KOPT-K1 (cell line): ENCODE measurements around the gene GNB1.
"Not testable (repeated sequence)": the region's sequence is repeated elsewhere in the genome, so short reads cannot be mapped to it uniquely, and the experiment has no call there.

Experiments
- H3K27ac ChIP-seq: fragments of 200-600 bp; sonication (generic); 2 replicates; pipeline ENCODE4 v1.5.1; 2016; ENCODE audit warnings: antibody characterized with exemption, mild to moderate bottlenecking, low read depth, low read length; ENCODE audit not compliant: poor library complexity, severe bottlenecking
- H3K36me3 ChIP-seq: fragments of 200-600 bp; sonication (generic); 2 replicates; pipeline ENCODE4 v1.5.1; 2017; ENCODE audit warnings: antibody characterized with exemption, mild to moderate bottlenecking, low read length, moderate library complexity; ENCODE audit not compliant: insufficient read depth
- H3K9me3 ChIP-seq: fragments of 200-600 bp; sonication (generic); 2 replicates; pipeline ENCODE4 v1.5.1; 2017; ENCODE audit warnings: antibody characterized with exemption, low read length, mild to moderate bottlenecking; ENCODE audit not compliant: insufficient read depth, poor library complexity, severe bottlenecking

The GNB1 gene

DNA sequence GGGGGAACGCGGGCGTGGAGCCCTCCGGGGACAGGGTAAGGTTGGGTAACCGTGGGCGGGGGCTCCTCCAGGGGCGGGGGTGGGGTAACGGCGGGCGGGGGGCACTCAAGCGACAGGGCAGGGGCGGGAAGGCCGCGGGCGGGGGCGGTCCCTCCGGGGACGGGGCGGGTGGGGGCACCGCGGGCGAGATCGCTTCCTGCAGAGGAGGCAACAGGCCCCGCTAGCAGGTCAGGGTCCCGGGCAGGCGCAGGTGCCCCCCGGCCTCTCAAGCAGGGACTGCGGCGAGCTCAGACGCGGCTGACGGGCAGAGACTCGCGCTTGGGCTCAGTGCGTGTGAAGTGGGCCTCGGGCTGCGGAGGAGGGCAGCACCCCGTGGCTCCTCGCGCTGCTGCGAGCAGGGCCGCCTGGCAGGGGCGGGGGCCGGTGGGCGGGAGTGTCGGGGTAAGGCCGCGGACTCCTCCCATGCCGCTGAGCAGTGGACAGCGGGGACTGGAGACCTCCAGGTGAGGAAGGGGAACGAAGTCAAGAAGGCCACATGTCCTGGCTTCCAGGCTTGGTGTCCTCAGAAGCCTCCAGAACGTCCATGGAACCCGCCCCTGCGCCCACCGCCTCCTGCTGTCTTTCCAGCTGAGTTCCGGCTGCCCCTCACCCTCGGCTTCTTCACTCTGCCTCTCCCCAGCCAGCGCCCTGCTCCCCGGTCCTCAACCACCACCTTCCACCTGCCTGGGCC, 627 bp upstream of the GNB1 start:
- H3K36me3 ChIP-seq, result no peaks in the 10 kb centered on the region
- H3K9me3 ChIP-seq, result no peaks in the 10 kb centered on the region
- peak overlapping the region; percentile 83 for H3K27ac ChIP-seq

DNA sequence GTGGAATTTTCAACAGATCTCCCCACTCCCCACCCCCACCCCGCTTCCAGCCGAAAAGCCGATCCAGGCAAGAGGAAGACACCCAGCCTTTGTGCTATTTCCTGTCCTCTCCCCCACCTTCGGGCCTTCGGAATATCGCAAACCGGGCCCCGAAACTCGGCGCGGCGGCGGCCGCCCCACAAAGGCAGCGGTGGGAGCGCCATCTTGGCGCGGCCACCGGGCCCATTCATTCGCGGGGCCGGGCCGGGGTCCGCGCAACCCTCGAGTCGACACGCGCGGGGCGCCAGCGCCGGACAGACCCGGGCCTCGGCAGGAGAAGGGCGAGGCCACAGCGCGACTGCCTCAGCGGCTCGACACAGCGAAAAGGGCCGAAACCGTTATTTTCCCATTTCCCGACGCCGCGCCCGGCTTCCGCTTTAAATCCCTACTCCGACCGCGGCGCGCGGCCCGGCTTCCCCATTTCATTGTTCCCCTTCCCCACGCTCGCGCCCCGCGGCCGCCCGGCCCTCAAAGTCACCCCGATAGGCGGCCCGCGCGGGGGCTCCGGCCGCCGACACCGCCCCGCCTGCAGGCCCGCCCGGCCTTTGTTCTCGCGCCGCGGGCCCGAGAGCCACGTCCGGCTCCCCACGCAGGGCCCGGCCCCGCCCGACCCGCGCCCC, 911 bp downstream of the GNB1 start:
- peak overlapping the region; percentile 83 for H3K27ac ChIP-seq
- H3K36me3 ChIP-seq, result no peaks in the 10 kb centered on the region; the same call in 1 of the 2 replicates

DNA sequence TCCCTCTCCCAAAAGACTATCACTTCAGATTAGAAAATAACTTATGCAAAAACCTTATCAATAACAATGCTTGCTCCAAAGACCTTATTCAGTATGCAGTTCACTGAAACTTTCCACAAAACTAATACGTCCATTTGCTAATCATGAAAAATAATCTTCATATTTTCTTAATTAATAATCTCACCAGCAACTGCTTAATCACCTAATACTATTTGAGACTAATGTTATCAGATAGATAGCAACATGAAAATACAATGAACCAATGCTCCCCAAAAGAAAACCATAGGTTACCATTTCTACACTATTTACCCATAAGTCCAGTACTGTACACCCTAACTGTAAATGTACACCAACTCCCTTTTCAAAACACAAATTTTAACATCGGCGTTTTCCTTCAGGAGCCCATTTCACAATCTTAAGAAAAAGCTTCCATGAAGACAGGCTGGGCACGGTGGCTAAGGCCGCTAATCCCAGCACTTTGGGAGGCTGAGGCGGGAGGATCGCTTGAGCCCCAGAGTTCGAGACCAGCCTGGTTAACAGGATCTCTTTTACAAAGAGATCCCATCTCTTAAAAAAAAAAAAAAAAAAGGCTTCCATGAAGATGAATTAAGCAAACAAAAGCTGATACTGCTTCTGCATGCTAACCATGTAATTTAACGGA, 1.7 kb downstream of the GNB1 start:
- Histone ChIP-seq H3K27ac (peak overlapping the region; percentile 83), H3K36me3 (peaks cover 6% of the 10 kb centered on the region), H3K9me3 (no peaks in the 10 kb centered on the region)

More for the DNA sequence above, 911 bp downstream of the GNB1 start:
- H3K9me3 ChIP-seq, result no peaks in the 10 kb centered on the region

DNA sequence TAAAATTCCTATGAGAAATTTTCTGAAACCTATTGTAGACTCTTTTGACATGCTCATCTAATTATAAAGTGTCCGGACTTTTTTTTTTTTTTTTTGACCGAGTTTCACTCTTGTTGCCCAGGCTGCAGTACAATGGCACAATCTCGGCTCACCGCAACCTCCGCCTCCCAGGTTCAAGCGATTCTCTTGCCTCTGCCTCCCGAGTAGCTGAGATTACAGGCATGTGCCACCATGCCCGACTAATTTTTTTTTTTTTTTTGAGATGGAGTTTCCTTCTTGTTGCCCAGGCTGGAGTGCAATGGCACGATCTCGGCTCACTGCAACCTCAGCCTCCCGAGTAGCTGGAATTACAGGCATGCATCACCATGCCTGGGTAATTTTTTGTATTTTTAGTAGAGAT, 7.0 kb downstream of the GNB1 start:
- H3K9me3 ChIP-seq, H3K27ac ChIP-seq: not testable (repeated sequence)
- H3K36me3 ChIP-seq, result peaks cover 38% of the 10 kb centered on the region

DNA sequence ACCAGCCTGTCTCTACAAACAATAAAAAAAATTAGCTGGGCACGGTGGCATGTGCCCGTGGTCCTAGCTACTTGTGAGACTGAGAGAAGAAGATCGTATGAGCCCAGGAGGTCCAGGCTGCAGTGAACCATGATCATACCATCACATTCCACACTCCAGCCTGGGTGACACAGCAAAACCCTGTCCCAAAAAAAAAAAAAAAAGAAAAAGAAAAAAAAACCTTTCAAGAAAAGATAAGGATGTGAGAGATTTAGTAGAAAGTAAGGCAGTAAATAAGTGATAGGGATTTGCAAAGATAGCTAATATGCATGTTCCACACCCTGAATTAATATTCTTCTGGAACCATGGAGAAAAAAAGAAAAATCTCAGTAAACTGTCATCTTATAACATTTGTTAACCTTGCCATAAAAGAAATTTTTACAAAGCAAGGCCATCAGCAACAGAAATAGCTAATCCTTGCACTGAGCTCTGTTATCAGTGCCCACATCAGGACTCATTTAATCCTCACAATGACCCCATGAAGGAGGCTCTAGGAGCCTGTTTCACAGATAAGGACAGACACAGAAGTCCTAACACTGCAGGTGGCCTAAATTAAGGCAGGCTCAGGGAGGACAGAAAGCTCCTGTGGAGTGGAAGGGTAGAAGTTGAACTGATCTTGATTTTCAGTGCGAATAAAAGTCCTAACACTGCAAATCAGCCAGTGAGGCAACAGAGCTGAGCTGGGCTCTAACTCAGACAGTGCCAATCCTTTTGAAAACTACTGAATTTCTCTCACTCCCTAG, 7.6 kb downstream of the GNB1 start:
- Histone ChIP-seq H3K36me3 (peaks cover 45% of the 10 kb centered on the region), H3K27ac (no peak overlapping the region)

GRCh38 chr1:1881727-1882126, 9.2 kb downstream of the GNB1 start:
- no peaks in the 10 kb centered on the region for H3K9me3 ChIP-seq
- H3K27ac ChIP-seq, result no peak overlapping the region
- peaks cover 56% of the 10 kb centered on the region for H3K36me3 ChIP-seq

More for the DNA sequence above, 7.6 kb downstream of the GNB1 start:
- no peaks in the 10 kb centered on the region for H3K9me3 ChIP-seq

DNA sequence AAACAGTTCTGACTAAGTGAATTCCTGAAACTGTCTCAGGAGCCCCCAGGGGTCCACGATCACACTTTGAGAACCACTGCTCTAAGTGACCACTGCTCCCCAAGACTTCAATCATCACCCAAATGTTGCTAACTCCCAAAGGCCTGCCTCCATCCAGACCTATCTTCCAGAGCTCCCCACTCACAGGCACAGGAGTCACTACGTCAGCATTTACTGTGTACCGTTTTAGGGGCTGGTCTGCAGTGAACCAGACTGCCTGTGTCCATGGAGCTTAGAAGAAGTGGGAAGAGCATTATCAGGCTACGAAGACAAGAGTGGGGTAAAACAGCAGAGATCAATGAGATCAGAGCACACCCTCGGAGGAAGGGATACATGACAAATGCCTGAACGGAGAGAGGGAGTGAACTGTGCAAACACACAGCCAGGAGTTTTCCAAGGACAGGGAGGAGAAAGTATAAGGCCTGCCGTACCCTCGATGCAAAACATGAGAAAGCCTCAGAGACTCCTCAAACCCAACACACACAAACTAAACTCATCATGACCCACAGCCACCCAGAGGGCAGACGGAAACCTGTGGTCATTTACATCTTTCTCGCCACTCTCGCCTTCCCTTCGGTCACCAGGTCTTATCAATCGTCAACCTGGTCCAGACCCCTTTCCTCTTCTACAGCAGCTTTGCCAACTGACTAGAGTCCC, 10.1 kb downstream of the GNB1 start:
- Histone ChIP-seq H3K9me3 (no peaks in the 10 kb centered on the region), H3K27ac (no peak overlapping the region), H3K36me3 (peaks cover 65% of the 10 kb centered on the region)

DNA sequence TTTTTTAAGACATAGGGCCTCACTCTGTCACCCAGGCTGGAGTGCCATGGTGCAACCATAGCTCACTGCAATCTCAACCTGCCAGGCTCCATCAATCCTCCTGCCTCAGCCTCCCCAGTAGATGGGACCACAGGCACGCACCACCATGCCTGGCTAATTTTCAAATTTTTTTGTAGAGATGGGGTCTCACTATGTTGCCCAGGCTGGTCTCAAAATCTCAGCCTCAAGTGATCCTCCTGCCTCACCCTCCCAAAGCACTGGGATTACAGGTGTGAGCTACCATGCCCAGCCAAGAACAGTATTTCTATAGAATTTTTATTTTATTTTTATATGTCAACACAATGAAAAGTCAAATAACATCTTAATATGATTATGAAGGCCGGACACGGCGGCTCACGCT, 10.9 kb downstream of the GNB1 start:
- H3K36me3 ChIP-seq, result peaks cover 73% of the 10 kb centered on the region

GRCh38 chr1:1877865-1878436, 12.9 kb downstream of the GNB1 start:
- no peak overlapping the region for H3K27ac ChIP-seq
- H3K9me3 ChIP-seq, result no peaks in the 10 kb centered on the region
- H3K36me3 ChIP-seq, result peaks cover 86% of the 10 kb centered on the region

More for the DNA sequence above, 10.9 kb downstream of the GNB1 start:
- no peak overlapping the region for H3K27ac ChIP-seq
- no peaks in the 10 kb centered on the region for H3K9me3 ChIP-seq

GRCh38 chr1:1876335-1876930, 14.5 kb downstream of the GNB1 start:
- H3K36me3 ChIP-seq, result peaks cover 91% of the 10 kb centered on the region
- no peaks in the 10 kb centered on the region for H3K9me3 ChIP-seq
- H3K27ac ChIP-seq, result no peak overlapping the region

GRCh38 chr1:1875932-1876331, 15.0 kb downstream of the GNB1 start:
- no peaks in the 10 kb centered on the region for H3K9me3 ChIP-seq
- peaks cover 88% of the 10 kb centered on the region for H3K36me3 ChIP-seq
- no peak overlapping the region for H3K27ac ChIP-seq

DNA sequence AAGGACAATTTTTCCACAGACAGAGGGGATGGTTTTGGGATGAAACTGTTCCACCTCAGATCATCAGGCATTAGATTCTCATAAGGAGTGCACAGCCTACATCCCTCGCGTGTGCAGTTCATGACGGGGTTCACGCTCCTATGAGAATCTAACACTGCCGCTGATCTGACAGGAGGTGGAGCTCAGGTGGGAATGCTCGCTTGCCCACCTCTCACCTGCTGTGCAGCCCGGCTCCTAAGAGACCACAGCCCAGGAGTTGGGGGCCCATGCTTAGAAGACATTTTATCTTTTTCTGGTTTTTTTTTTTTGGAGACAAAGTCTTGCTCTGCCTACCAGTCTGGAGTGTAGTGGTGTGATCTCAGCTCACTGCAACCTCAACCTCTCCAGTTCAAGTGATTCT, 16.0 kb downstream of the GNB1 start:
- Histone ChIP-seq H3K36me3 (peaks cover 83% of the 10 kb centered on the region), H3K9me3 (no peaks in the 10 kb centered on the region), H3K27ac (no peak overlapping the region)

DNA sequence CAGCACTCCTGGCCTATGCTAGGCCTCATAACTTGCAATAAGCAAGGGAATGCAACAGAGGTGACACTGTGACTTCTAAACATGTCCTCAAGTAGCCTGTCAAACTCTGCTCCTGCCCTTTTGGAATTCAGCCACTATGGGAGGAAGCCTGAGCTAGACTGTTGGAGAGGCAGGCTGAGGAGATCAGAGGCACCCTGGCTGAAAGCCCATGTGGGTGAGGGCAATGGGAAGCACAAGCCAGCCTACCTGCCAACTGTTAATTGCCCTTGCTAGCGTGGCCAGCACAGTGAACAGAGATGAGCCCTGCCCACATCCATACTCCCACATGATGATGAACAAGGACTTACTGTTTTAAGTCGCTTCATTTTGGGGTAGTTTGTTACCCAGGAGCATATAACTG, 17.7 kb downstream of the GNB1 start:
- Histone ChIP-seq H3K9me3 (no peaks in the 10 kb centered on the region), H3K36me3 (peaks cover 71% of the 10 kb centered on the region), H3K27ac (no peak overlapping the region)
